Measurements from ENCODE around the gene NLGN2. TPM values are rescaled to one million over a fixed set of nuclear protein-coding genes. Genes with fewer than 3 reads are reported as not detected.

Gene NLGN2
- total and polyA plus RNA-seq, 4 donors = 0.24 to 2.4 (median 0.90) TPM

DNA sequence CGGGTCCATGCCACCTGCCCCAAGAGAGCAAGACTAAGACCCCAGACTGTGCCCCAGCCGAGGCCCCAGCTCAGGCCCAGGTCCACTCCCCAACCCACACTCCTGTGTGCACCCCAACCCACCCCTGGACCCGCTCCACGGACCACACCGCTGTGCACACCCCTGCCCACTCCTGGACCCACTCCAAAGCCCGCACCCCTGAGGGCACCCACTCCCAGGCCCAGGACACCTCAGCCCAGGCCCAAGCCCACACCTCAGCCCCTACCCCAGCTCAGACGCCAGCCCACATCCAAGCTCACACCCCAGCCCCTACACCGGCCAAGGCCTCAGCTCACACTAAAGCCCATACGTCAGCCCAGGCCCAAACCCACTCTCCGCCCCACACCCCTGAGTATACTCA is 22.1 kb downstream of the NLGN2 start:
- TF ChIP-seq, protein P1, sequence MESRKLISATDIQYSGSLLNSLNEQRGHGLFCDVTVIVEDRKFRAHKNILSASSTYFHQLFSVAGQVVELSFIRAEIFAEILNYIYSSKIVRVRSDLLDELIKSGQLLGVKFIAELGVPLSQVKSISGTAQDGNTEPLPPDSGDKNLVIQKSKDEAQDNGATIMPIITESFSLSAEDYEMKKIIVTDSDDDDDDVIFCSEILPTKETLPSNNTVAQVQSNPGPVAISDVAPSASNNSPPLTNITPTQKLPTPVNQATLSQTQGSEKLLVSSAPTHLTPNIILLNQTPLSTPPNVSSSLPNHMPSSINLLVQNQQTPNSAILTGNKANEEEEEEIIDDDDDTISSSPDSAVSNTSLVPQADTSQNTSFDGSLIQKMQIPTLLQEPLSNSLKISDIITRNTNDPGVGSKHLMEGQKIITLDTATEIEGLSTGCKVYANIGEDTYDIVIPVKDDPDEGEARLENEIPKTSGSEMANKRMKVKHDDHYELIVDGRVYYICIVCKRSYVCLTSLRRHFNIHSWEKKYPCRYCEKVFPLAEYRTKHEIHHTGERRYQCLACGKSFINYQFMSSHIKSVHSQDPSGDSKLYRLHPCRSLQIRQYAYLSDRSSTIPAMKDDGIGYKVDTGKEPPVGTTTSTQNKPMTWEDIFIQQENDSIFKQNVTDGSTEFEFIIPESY (IDR thresholded peaks at IDR 0.05) = no peak
- TF ChIP-seq, protein P2, sequence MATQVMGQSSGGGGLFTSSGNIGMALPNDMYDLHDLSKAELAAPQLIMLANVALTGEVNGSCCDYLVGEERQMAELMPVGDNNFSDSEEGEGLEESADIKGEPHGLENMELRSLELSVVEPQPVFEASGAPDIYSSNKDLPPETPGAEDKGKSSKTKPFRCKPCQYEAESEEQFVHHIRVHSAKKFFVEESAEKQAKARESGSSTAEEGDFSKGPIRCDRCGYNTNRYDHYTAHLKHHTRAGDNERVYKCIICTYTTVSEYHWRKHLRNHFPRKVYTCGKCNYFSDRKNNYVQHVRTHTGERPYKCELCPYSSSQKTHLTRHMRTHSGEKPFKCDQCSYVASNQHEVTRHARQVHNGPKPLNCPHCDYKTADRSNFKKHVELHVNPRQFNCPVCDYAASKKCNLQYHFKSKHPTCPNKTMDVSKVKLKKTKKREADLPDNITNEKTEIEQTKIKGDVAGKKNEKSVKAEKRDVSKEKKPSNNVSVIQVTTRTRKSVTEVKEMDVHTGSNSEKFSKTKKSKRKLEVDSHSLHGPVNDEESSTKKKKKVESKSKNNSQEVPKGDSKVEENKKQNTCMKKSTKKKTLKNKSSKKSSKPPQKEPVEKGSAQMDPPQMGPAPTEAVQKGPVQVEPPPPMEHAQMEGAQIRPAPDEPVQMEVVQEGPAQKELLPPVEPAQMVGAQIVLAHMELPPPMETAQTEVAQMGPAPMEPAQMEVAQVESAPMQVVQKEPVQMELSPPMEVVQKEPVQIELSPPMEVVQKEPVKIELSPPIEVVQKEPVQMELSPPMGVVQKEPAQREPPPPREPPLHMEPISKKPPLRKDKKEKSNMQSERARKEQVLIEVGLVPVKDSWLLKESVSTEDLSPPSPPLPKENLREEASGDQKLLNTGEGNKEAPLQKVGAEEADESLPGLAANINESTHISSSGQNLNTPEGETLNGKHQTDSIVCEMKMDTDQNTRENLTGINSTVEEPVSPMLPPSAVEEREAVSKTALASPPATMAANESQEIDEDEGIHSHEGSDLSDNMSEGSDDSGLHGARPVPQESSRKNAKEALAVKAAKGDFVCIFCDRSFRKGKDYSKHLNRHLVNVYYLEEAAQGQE (IDR thresholded peaks at IDR 0.05) = no peak
- no peak for TF ChIP-seq FOXA2 (IDR thresholded peaks at IDR 0.05)
- TF ChIP-seq HNF4G (IDR thresholded peaks at IDR 0.05) = no peak
- TF ChIP-seq, protein P3, sequence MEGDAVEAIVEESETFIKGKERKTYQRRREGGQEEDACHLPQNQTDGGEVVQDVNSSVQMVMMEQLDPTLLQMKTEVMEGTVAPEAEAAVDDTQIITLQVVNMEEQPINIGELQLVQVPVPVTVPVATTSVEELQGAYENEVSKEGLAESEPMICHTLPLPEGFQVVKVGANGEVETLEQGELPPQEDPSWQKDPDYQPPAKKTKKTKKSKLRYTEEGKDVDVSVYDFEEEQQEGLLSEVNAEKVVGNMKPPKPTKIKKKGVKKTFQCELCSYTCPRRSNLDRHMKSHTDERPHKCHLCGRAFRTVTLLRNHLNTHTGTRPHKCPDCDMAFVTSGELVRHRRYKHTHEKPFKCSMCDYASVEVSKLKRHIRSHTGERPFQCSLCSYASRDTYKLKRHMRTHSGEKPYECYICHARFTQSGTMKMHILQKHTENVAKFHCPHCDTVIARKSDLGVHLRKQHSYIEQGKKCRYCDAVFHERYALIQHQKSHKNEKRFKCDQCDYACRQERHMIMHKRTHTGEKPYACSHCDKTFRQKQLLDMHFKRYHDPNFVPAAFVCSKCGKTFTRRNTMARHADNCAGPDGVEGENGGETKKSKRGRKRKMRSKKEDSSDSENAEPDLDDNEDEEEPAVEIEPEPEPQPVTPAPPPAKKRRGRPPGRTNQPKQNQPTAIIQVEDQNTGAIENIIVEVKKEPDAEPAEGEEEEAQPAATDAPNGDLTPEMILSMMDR (IDR thresholded peaks at IDR 0.05; ENCODE audit: low read depth, low read length, missing input control) = no peak
- no peak for TF ChIP-seq TAF1 (conservative IDR thresholded peaks at IDR 0.05)
- no peak for TF ChIP-seq HNF4A (conservative IDR thresholded peaks at IDR 0.05)
- TF ChIP-seq YY1 (IDR thresholded peaks at IDR 0.05) = no peak
- TF ChIP-seq SP1 (IDR thresholded peaks at IDR 0.05) = no peak
- no peak for TF ChIP-seq RAD21 (IDR thresholded peaks at IDR 0.05)
- TF ChIP-seq EGR1 (IDR thresholded peaks at IDR 0.05; ENCODE audit: low read depth in 2 of 2) = no peak
- no peak for TF ChIP-seq JUND (IDR thresholded peaks at IDR 0.05)
- TF ChIP-seq, protein P4, sequence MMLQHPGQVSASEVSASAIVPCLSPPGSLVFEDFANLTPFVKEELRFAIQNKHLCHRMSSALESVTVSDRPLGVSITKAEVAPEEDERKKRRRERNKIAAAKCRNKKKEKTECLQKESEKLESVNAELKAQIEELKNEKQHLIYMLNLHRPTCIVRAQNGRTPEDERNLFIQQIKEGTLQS (IDR thresholded peaks at IDR 0.05) = no peak
- no peak for TF ChIP-seq FOXA1 (IDR thresholded peaks at IDR 0.05)
- no peak for TF ChIP-seq NR2F2 (IDR thresholded peaks at IDR 0.05)
- TF ChIP-seq, protein P5, sequence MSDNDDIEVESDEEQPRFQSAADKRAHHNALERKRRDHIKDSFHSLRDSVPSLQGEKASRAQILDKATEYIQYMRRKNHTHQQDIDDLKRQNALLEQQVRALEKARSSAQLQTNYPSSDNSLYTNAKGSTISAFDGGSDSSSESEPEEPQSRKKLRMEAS (IDR thresholded peaks at IDR 0.05) = no peak
- DNase-seq (ENCODE audit: low spot score) = no peak
- Histone ChIP-seq H3K9me3 (ENCODE audit: control insufficient read depth in 4 of 4, low read length in 3 of 4) (no peaks in the 10 kb centered on the region), H3K27ac (ENCODE audit: low read depth in 1 of 2, low read length in 2 of 2) (no peak overlapping the region), H3K36me3 (ENCODE audit: control insufficient read depth in 4 of 4, insufficient read depth in 3 of 4, low read depth in 1 of 4, low read length in 3 of 4) (no peaks in the 10 kb centered on the region), H3K4me1 (ENCODE audit: control insufficient read depth in 4 of 4, insufficient read depth in 4 of 4, low read length in 3 of 4) (no peaks in the 10 kb centered on the region), H3K27me3 (ENCODE audit: control insufficient read depth in 4 of 4, insufficient read depth in 4 of 4, low read length in 3 of 4) (no peaks in the 10 kb centered on the region), H3K9ac (ENCODE audit: low read depth in 1 of 2, low read length in 2 of 2) (no peak overlapping the region), H3K4me3 (ENCODE audit: low read depth in 1 of 3, low read length in 3 of 3) (no peak overlapping the region)
- 91% methylated on average over 10 of the region's 10 CpGs for WGBS

DNA sequence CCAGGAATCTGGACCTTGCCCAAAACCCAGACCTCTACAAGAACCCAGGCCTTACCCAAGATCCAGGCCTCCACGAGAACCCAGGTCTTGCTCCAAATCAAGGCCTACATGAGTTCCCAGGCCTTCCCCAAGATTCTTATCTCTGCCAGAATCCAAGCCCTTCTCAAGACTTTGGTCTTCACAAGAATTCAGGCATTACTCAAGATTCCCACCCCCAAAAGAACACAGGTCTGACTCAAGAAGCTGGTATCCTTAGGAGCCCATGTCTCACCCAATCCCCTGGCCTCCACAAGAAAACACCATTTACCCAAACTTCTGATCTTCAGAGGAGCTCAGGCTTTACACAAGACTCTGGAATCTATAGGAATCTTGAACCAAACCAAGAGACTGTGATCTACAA is 23.6 kb downstream of the NLGN2 start:
- Histone ChIP-seq H3K9me3 (ENCODE audit: control insufficient read depth in 4 of 4, low read length in 3 of 4) (no peaks in the 10 kb centered on the region), H3K27me3 (ENCODE audit: control insufficient read depth in 4 of 4, insufficient read depth in 4 of 4, low read length in 3 of 4) (no peaks in the 10 kb centered on the region), H3K4me1 (ENCODE audit: control insufficient read depth in 4 of 4, insufficient read depth in 4 of 4, low read length in 3 of 4) (peaks cover 5 to 14% (median 13%) of the 10 kb centered on the region in 4 donors), H3K27ac (ENCODE audit: low read depth in 1 of 2, low read length in 2 of 2) (no peak overlapping the region), H3K9ac (ENCODE audit: low read depth in 1 of 2, low read length in 2 of 2) (no peak overlapping the region), H3K4me3 (ENCODE audit: low read depth in 1 of 3, low read length in 3 of 3) (no peak overlapping the region), H3K36me3 (ENCODE audit: control insufficient read depth in 4 of 4, insufficient read depth in 3 of 4, low read depth in 1 of 4, low read length in 3 of 4) (no peaks in the 10 kb centered on the region)
- 92% methylated on average over 1 of the region's 1 CpG for WGBS
- DNase-seq (ENCODE audit: low spot score) = no peak
- TF ChIP-seq FOXA1 (IDR thresholded peaks at IDR 0.05) = no peak
- TF ChIP-seq HNF4A (conservative IDR thresholded peaks at IDR 0.05) = no peak
- no peak for TF ChIP-seq YY1 (IDR thresholded peaks at IDR 0.05)
- TF ChIP-seq, protein P3 (IDR thresholded peaks at IDR 0.05; ENCODE audit: low read depth, low read length, missing input control) = no peak
- TF ChIP-seq, protein P4 (IDR thresholded peaks at IDR 0.05) = no peak
- no peak for TF ChIP-seq EGR1 (IDR thresholded peaks at IDR 0.05; ENCODE audit: low read depth in 2 of 2)
- TF ChIP-seq GABPA (IDR thresholded peaks at IDR 0.05 in 1 of 2, conservative IDR thresholded peaks at IDR 0.05 in 1 of 2) = no peak
- TF ChIP-seq FOXA2 (IDR thresholded peaks at IDR 0.05) = no peak
- TF ChIP-seq, protein P5 (IDR thresholded peaks at IDR 0.05) = no peak
- no peak for TF ChIP-seq JUND (IDR thresholded peaks at IDR 0.05)
- no peak for TF ChIP-seq NR2F2 (IDR thresholded peaks at IDR 0.05)
- no peak for TF ChIP-seq HNF4G (IDR thresholded peaks at IDR 0.05)
